ENCODE results near the gene RPP30.

RPP30 gene

DNA sequence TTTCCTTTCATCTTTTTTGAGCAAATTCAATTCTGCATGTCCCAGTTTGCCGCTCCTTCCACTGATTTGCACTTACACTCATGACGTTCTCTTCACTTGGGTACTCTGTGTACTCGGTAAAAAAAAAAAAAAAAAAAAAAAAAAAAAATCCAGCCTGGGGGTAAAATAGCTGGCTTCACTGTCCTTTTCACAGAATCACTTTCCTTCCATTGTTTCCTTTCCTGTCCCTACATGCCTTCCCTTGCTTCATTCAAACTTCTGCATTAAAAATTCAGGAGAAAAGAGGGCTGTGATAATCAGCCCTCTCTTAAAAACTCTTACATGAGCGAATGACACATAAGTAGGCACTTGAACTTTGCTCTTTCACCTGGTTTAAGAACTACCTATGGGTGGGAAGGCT, 40.4 kb downstream of the RPP30 start:
- DNase-seq (ENCODE audit: low read depth, low spot score): no peak
- ChIA-PET POLR2A (interaction anchor here (0.6 to 1.0 kb wide), 2 partner anchors 9 to 250 kb away, joined by 3 to 5 read pairs; partner anchors contain the start of gene ANKRD1), CTCF (interaction anchor here (0.6 to 7.9 kb wide), 51 partner anchors 9 to 386 kb away, joined by 3 to 183 read pairs (median 4); partner anchors contain the start of gene ANKRD1)
- TF ChIP-seq CTCF (IDR thresholded peaks at IDR 0.05; ENCODE audit: insufficient read depth, low read length, missing control alignments): no peak
- H3K4me3 ChIP-seq (ENCODE audit: low read depth, low read length): no peak overlapping the region

DNA sequence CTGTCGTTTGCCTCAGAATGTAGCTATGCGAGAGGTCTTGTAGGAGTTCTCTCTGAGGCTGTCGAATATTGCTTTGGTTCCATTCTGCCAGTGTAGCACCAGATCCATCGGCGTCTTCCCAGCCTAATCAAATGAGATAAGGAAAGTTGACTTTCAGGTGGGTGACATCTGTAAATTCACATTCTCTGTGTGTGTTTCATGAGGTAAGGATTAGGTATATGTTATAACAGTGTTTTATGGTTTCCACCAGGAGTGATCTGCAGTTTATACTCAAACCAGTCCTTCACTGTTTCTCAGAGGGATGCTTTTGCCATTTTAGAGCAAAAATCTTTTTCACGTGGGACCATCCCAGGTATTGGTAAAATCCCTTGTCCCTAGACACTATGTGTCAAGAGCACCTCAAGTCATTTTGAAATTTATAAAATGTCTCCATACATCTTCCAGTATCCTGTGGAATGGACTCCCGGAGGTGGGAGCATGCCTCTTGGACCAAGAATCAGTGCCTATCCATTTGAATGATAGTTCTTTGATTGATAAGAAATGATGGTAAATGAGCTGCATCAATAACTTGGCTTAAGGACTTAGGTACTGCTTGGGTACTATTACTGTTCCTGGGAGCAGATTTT, 41.2 kb downstream of the RPP30 start:
- CTCF ChIA-PET: interaction anchor here (0.9 to 7.9 kb wide), 15 partner anchors 9 to 380 kb away, joined by 3 to 183 read pairs (median 19); partner anchors contain the start of gene ANKRD1
- no peak for TF ChIP-seq CTCF (IDR thresholded peaks at IDR 0.05; ENCODE audit: insufficient read depth, low read length, missing control alignments)
- no peak for DNase-seq (ENCODE audit: low read depth, low spot score)
- H3K4me3 ChIP-seq (ENCODE audit: low read depth, low read length): no peak overlapping the region
- POLR2A ChIA-PET: no interaction called here

DNA sequence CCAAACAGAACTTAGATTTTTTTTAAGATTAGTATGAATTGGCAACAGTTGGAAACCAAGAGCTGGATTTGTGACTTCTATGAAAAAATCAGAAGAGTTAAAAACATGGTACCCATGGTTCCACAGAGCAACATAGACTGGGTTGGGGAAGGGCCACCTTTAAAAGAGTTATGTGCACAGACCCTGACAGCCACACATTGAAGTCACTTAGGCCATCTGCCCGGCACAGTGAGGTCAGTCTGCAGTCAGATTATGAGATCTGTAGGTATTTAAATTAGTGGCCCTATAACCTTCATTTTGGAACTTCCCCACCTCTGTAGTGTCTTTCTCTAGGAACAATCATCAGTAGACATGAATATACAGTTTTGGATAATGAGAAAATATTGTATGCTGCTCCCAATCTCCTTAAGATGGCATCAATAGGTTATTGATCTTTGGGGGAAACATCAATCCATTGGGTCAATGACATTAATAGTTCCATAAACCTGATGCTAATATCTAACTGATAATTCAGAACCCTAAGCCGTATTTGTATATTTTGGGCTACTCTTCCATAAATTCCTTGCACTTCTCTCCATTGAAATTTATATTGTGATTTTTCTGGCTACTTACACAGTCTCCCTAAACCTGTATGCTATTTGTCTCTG, 42.1 kb downstream of the RPP30 start:
- ChIA-PET POLR2A (no interaction called here), CTCF (interaction anchor here (0.9 to 7.9 kb wide), 8 partner anchors 8 to 336 kb away, joined by 3 to 183 read pairs (median 27); partner anchors contain the start of gene ANKRD1)
- no peak for TF ChIP-seq CTCF (IDR thresholded peaks at IDR 0.05; ENCODE audit: insufficient read depth, low read length, missing control alignments)
- no peak for DNase-seq (ENCODE audit: low read depth, low spot score)
- H3K4me3 ChIP-seq (ENCODE audit: low read depth, low read length): no peak overlapping the region

DNA sequence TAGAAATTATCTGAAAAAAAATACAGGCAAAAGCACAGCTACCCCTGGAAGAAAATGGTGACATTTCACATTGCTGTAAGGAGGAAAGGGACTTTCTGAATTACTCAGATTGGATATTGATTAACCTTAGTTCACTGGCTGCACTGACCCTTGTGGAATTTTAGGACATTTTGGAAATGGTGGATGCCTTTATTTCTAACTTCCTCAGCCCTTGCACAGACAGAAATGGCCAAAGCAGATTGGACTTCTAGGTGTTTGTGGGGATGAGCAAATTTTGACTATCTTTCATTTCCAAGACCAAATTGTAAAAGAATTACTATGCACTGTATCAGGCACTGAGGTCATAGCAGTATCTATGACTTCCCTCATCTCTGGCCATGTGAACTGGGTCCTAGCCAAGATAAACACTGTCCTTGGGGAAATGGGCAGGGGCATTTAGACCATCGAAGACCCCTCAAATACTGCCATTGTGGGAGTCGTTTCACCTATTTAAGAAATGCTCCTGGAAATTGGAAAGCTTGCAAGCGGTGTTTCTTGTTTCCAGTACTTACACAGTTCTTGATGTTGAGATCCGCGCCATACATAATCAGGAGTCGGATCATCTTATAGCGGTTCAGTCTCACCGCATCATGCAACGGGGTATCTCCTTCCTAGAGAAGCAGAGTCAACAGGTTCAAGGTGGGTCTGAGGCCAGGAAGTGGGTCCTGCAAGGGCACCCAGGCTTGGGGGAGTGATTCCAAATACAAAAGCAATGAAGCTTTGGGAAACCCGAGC, 43.4 kb downstream of the RPP30 start:
- no peak for DNase-seq (ENCODE audit: low read depth, low spot score)
- TF ChIP-seq CTCF (IDR thresholded peaks at IDR 0.05; ENCODE audit: insufficient read depth, low read length, missing control alignments): no peak
- ChIA-PET POLR2A (no interaction called here), CTCF (interaction anchor here (1.0 to 7.9 kb wide), 6 partner anchors 9 to 335 kb away, joined by 4 to 183 read pairs (median 4); no protein-coding TSS in a partner anchor)
- no peak overlapping the region for H3K4me3 ChIP-seq (ENCODE audit: low read depth, low read length)

GRCh38 chr10:90915766-90916075, 43.9 kb downstream of the RPP30 start:
- CTCF ChIA-PET: interaction anchor here (1.0 to 6.1 kb wide), 3 partner anchors 13 to 90 kb away, joined by 4 to 37 read pairs (median 5); no protein-coding TSS in a partner anchor

More at GRCh38 chr10:90915766-90916075, 43.9 kb downstream of the RPP30 start:
- POLR2A ChIA-PET: no interaction called here
- H3K4me3 ChIP-seq (ENCODE audit: low read depth, low read length): no peak overlapping the region
- TF ChIP-seq CTCF (IDR thresholded peaks at IDR 0.05; ENCODE audit: insufficient read depth, low read length, missing control alignments): no peak
- DNase-seq (ENCODE audit: low read depth, low spot score): no peak

Measured in AG04449 (cell line).